ENCODE data around the gene THBS1.

DNA sequence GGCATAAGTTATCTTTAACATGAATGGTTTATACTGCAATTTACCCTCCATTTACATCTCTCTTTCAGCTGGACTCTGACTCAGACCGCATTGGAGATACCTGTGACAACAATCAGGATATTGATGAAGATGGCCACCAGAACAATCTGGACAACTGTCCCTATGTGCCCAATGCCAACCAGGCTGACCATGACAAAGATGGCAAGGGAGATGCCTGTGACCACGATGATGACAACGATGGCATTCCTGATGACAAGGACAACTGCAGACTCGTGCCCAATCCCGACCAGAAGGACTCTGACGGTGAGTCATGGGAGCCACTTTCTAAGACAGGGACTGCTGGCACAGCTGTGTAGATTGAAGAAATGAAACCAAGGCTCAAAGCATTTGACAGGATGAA lies 11.6 kb downstream of the THBS1 start:
- TF ChIP-seq, protein P1, sequence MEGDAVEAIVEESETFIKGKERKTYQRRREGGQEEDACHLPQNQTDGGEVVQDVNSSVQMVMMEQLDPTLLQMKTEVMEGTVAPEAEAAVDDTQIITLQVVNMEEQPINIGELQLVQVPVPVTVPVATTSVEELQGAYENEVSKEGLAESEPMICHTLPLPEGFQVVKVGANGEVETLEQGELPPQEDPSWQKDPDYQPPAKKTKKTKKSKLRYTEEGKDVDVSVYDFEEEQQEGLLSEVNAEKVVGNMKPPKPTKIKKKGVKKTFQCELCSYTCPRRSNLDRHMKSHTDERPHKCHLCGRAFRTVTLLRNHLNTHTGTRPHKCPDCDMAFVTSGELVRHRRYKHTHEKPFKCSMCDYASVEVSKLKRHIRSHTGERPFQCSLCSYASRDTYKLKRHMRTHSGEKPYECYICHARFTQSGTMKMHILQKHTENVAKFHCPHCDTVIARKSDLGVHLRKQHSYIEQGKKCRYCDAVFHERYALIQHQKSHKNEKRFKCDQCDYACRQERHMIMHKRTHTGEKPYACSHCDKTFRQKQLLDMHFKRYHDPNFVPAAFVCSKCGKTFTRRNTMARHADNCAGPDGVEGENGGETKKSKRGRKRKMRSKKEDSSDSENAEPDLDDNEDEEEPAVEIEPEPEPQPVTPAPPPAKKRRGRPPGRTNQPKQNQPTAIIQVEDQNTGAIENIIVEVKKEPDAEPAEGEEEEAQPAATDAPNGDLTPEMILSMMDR (conservative IDR thresholded peaks at IDR 0.05; ENCODE audit: low read length) = no peak
- no peak for TF ChIP-seq EZH2phosphoT487 (IDR thresholded peaks at IDR 0.05; ENCODE audit: borderline replicate concordance, low read depth, low read length)
